Endometrial microvascular endothelial cells (primary cell): ENCODE measurements around the gene ARF1. TPM values are rescaled to one million over a fixed set of nuclear protein-coding genes. Genes with fewer than 3 reads are reported as not detected.

Experiments used
- in situ Hi-C: cut with HindIII; loops from 2 replicates; pipeline ENCODE4 v1.10.0; 2017; ENCODE audit warnings: low sequenced_read_pairs, low pct_unique_long_range_greater_than_20kb; ENCODE audit errors: inconsistent ontology term
- total RNA-seq: library from RNA; depleted of rRNA; stranded (reverse); fragments of >200 nt; gene quantifications from one replicate; pipeline ENCODE4 v1.2.3, GENCODE V29; 2015; ENCODE audit errors: inconsistent ontology term

ARF1 gene
- total RNA-seq, 1 donor from 2014 or later, result 572 TPM

- in situ Hi-C loops, result no loop called here
These were observed 34.4 kb upstream of the ARF1 start for GRCh38 chr1:228048120-228048519.

GRCh38 chr1:228048659-228049298, 33.7 kb upstream of the ARF1 start:
- in situ Hi-C loops, result no loop called here

GRCh38 chr1:228050571-228051231, 31.8 kb upstream of the ARF1 start:
- in situ Hi-C loops, result no loop called here

GRCh38 chr1:228058172-228058948, 24.1 kb upstream of the ARF1 start:
- in situ Hi-C loops, result no loop called here

GRCh38 chr1:228058949-228059633, 23.4 kb upstream of the ARF1 start:
- in situ Hi-C loops, result no loop called here

- in situ Hi-C loops, result no loop called here
These were observed 22.7 kb upstream of the ARF1 start for GRCh38 chr1:228059634-228060457.

GRCh38 chr1:228060458-228061190, 21.9 kb upstream of the ARF1 start:
- in situ Hi-C loops, result no loop called here

- in situ Hi-C loops, result no loop called here
These were observed 21.0 kb upstream of the ARF1 start for GRCh38 chr1:228061411-228062084.

GRCh38 chr1:228062085-228062791, 20.3 kb upstream of the ARF1 start:
- in situ Hi-C loops, result no loop called here

GRCh38 chr1:228062812-228063211, 19.7 kb upstream of the ARF1 start:
- in situ Hi-C loops, result no loop called here

- in situ Hi-C loops, result no loop called here
These were observed 19.0 kb upstream of the ARF1 start for GRCh38 chr1:228063251-228064191.

GRCh38 chr1:228064296-228064695, 18.2 kb upstream of the ARF1 start:
- in situ Hi-C loops, result no loop called here

GRCh38 chr1:228064741-228065542, 17.6 kb upstream of the ARF1 start:
- in situ Hi-C loops, result no loop called here

- in situ Hi-C loops, result no loop called here
These were observed 16.8 kb upstream of the ARF1 start for GRCh38 chr1:228065543-228066347.
